Stimulated activated CD4-positive, alpha-beta T cell treated with anti-CD3 and anti-CD28 coated beads, Interleukin-12 subunit alpha, Interleukin-12 subunit beta, amount 100 ng/mL, for 4 hours (primary cell): ENCODE results near the gene TEN1.
A peak's percentile ranks its signal among the peaks of the same experiment; 100 is the strongest.

ENCODE experiments used
- DNase-seq: peaks from one replicate; pipeline ENCODE4 v3.0.0-alpha.2; 2020

TEN1 gene

DNA sequence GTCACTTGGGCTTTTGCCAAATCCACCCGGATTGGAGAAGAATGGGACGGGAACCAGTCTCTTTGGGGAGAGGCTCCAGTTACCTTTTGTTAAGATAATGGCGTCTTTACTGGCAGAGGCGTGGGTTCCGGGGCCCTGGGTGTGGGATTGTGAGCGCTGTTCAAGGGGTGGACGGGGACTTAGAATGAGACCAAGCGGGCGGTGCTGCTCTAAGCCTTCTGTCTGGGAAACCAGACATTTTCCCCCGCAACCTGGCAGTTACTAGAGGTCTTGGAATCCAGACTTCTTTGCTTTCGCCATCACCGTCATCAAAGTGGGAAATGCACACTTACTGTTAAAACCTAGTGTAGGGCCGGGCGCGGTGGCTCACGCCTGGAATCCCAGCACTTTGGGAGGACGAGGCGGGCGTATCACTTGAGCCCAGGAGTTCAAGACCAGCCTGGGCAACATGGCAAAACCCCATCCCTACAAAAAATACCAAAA lies 706 bp downstream of the TEN1 start:
- DNase-seq = no peak

DNA sequence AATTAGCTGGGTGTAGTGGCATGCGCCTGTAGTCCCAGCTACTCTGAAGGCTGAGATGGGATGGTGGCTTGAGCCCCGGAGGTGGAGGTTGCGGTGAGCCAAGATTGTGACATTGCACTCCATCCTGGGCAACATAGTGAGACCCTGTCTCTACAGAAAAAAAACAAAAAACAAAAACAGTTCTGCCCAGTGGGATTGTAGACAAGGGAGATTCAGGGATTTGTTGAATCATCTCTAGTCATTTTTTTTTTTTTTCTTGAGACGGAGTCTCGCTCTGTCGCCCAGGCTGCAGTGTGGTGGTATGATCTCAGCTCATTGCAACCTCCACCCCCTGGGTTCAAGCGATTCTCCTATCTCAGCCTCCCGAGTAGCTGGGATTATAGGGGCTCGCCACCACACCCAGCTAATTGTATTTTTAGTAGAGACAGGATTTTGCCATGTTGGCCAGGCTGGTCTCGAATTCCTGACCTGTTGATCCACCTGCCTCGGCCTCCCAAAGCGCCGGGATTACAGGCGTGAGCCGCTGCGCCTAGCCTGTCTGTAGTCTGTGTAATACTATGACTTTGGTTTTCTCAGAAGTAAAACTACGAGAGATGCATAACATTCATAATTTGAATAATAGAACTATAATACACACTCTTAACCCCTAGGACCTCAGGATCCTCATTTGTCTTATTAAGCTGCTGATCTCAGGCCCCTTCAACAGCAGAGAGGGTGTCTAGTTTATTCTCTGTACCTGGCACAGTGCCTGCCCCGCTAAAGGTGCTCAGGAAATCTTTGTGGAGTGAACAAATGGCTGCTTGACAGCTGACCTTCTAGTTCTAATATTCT lies 1.4 kb downstream of the TEN1 start:
- DNase-seq = no peak

DNA sequence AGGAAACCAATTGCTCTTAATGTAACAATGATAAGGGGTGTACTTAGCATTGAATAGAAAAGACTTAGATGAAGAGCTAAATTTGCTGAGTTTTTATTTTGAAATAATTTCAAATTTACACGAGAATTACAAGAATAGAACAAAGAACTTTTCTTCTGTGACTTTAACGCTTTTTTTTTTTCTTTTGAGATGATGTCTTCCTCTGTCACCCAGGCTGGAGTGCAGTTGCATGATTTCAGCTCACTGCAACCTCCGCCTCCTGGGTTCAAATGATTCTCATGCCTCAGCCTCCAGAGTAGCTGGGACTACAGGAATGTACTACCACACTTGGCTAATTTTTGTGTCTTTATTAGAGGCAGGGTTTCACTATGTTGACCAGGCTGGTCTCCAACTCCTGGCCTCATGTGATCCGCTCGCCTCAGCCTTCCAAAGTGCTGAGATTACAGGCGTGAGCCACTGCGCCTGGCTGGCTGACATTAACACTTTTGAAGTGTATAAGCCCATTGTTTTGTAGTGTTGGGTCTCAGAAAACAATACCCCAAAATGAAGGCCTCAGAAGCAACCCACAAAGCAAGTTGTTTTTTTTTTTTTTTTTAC lies 2.1 kb downstream of the TEN1 start:
- DNase-seq = no peak

DNA sequence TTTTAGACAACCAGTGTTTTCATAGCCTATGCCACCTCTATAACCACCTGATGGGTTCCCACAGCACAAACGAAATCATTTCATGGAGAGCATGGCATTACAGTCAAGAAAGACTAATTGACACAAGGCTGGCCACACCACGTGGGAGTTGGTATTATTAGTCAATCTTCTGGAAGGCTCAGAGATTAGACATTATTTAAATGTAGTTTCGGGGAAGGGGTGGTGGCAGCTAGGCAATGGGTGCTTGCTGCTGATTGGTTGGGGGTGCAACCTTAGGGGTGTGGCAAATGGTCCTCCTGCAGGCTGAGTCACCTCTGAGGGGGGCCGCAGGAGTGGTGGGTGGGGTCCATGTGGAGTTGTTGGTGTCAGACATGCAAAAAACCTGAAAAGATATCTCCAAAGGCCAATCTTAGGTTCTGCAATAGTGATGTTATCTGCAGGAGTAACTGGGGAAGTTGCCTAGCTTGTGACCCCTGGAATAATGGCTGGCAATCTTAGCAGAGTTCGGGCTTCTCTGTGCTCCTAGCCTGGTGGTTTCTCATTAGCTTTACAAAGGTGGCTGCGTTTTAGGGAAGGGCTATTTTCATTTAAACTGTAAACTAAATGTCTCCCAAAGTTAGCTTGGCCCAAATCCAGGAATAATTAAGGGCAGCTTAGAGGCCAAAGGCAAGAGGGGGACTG lies 4.6 kb downstream of the TEN1 start:
- DNase-seq = no peak

DNA sequence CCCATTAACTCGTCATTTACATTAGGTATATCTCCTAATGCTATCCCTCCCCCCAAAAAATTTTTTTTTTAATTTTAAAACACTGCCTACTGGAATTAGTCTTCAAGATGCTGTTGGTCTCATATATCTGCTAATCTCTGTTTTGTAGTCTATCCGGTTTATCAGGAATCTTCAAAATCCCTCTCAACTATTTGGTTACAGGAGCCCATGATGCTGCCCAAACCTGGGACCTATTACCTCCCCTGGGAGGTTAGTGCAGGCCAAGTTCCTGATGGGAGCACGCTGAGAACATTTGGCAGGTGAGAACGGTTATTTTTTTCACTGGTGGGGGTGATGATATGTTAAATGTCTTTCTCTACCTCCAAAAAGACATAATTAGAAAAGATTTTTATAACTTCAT lies 6.9 kb downstream of the TEN1 start:
- no peak for DNase-seq

DNA sequence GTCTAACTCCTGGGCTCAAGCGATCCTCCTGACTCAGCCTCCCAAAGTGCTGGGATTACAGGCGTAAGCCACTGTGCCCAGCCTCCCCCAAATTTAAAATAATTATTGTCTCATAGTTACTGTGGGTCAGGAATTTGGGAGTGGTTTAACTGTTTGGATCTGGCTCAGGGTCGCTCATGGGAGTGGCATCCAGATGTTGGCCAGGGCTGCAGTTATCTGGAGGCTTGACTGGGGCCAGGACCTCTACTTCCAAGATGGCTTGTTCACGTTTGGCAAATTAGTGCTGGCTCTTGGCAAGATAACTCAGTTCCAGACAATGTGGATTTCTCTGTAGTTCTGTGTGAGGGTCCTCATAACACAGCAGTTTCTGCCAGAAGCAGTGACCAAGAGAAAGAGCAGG lies 8.0 kb downstream of the TEN1 start:
- no peak for DNase-seq

DNA sequence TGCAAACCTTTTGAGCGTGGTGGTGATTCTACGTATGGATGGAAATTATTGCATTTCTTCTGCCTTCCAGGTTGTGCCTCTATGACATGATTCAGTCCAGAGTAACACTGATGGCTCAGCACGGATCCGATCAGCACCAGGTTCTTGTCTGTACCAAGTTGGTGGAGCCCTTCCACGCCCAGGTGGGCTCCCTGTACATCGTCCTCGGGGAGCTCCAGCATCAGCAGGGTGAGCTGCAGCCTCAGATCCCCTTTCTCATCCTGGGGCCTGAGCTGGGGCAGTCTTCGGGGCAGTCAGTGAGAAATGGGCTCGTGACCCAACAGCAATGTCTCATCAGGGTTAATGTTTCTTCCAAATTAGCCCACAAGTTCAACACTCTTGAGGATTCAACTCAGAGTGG lies 12.4 kb downstream of the TEN1 start:
- no peak for DNase-seq

DNA sequence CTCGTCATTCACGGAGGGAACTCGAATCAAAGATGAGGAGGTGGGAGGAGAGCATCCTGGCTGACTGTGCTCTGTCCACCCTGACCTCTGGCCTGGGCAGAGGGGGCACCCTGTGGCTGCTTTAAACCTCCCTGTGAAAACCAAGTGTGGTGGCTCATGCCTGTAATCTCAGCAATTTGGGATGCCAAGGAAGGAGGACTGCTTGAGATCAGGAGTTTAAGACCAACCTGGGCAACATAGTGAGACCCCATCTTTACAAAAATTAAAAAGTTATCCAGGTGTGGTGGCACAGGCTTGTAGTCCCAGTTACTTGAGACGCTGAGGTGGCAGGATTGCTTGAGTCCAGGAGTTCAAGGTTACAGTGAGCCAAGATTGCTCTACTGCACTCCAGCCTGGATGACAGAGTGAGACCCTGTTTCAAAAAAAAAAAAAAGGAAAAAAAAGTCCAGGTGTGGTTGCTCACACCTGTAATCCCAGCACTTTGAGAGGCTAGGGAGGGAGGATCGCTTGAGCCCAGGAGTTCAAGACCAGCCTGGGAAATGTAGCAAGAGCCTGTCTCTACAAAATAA lies 15.8 kb downstream of the TEN1 start:
- DNase-seq = no peak

DNA sequence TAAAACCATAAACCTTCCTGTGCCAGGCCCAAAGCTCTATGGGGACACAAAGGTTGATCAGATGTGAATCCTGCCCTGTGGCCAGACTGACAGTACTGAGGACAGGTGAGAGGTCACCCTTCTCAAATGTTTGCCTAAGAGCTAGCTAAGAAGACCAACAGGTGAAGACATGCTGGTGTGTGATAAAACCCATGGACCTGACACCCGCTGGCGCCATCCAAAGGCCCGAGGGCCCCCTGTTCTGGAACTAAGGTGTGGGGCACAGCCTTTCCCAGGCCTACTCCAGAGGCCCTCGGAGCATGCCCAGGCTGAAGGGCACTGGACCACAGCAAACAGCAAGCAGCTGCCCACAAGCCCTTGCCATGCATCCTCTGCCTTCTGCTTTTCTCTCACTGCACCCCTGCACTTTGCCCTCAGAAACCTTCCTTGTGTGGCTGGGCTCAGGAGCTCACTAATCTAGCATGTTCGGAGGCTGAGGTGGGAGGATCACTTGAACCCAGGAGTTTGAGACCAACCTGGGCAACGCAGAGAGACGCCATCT lies 16.4 kb downstream of the TEN1 start:
- no peak for DNase-seq

DNA sequence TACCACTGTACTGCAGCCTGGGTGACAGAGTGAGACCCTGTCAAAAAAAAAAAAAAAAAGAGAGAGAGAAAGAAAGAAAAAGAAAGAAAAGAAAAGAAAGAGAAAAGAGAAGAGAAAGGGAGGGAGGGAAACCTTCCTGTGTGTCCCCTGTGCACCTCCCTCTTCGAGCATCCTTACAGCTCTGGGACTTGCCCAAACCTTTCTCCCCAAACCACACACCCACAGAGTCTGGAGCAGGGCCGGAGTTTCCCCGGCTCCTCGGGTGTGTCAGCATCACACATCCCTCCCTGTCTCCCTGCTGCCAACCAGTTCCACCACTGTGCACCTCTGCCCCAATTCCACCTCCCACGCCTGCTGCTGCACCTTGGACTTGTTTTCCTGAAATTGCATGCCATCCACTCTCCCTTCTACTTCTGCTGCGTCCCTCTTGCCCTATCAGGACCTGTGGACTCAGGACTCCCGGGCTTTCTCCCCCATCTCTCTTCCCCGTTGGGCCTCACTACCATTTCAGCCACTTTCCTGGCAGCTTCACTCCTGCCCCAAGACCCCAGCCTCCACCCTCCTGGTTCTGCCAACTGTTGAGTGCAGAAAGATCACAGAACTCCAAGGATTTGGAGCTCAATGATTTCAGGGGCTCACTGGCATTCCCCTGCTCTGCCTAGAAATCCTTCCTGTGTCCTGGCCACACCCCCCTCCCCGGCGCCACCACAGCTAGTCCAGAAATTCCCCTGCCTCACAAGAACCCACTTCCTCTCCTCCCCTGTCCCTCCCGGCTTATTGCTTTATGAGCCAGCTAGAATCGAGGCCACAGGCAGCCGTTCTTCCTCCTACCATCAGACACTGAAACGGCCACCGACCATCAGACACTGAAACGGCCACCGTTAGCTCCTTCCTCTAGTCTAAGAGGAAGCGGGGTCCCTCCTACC lies 17.9 kb downstream of the TEN1 start:
- DNase-seq = no peak

DNA sequence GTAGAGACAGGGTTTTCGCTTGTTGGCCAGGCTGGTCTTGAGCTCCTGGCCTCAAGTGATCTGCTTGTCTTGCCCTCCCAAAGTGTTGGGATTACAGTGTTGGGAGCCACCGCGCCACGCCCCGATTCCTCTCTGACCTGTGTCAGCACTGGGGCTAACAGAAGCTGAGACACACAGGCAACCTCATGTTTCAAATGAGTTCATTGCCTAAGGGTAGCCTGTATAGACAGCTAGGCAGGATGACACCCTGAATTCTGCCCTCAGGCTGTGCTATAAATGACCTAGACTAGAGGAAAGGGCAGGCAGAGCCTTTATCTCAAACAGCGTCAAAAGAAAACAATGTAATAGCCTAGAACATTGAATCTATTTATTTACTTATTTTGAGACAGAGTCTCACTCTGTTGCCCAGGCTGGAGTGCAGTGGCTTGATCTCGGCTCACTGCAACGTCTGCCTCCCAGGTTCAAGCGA lies 19.3 kb downstream of the TEN1 start:
- no peak for DNase-seq

DNA sequence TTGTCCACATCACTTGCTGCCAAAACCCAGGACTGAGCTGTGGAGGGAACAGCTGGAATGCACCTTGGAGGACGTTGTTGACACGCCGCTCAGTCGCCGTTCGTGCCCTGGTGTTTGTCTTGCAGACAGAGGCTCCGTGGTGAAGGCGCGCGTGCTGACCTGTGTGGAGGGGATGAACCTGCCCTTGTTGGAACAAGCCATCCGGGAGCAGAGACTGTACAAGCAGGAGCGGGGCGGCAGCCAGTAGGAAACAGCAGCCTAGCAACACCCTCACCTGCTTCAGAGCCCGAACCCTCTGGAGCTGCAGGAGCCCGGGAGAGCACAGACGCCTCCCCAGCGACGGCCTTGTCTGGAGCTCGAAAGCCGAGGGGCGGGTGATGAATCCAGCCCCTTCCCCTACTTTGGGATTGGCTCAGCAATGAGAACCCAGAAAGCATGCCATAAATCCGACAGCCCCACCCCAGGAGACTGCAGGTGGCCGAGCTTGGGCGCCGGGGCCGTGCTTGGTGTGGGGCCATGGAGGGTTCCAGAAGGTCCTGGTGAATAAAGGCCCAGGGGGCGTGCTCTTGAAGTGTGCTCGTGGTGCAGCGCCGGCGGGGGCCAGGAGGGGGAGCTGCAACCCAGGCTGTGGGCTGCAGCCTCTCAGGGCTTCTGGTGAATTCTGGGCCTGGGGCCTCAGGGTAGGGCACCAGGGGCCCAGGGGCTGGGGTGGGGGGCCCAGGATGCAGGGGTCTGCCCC lies 21.1 kb downstream of the TEN1 start:
- peak; percentile 68 for DNase-seq

DNA sequence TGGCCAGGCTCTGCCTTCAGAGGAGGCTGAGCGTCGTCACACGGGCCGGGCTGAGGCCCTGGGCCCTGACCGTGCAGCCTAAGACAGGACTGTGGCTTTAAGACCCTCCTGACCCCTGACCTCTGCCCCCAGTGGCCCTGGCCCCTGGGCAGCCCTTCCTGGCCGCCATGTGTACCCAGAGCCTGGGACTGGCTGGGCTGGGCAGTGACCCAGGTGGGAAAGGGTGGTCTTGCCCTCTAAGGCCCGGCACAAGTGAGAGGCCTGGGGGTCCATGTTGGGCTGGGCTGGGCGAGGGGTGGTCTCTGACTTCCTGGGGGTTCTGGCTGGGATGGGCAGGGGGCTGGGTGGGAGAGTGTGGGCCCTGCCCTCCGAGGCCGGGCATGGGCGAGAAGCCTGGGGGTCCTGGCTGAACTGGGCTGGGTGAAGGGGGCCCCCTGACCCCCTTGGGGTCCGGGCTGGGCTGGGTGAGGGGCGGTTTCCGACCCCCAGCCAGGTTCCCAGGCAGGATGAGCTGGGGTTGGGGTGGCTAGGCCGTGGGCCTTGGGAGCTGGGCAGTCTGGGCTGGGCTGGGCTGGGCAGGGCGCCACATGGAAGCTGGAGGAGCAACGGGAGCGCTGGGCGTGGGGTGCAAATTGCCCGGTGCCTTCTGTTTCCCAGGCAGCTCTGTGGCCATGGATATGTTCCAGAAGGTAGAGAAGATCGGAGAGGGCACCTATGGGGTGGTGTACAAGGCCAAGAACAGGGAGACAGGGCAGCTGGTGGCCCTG lies 21.9 kb downstream of the TEN1 start, which contains the start of gene CDK3:
Gene CDK3 (plus strand): TSS at position 101 of the 767 bp plus-strand sequence. CDS start 571 bp downstream, at position 672.
- no peak for DNase-seq

DNA sequence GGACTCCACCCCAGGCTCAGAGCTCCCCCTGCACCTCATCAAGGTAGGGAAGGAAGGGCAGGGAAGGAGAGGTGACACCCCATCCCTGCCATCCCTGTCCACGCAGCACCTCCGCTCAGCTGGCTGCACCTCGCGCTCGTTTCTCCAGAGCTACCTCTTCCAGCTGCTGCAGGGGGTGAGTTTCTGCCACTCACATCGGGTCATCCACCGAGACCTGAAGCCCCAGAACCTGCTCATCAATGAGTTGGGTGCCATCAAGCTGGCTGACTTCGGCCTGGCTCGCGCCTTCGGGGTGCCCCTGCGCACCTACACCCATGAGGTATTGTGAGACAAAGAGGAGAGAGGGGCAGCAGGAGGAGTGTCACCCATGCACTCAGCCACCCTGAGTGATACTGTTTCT lies 23.1 kb downstream of the TEN1 start:
- DNase-seq = no peak

DNA sequence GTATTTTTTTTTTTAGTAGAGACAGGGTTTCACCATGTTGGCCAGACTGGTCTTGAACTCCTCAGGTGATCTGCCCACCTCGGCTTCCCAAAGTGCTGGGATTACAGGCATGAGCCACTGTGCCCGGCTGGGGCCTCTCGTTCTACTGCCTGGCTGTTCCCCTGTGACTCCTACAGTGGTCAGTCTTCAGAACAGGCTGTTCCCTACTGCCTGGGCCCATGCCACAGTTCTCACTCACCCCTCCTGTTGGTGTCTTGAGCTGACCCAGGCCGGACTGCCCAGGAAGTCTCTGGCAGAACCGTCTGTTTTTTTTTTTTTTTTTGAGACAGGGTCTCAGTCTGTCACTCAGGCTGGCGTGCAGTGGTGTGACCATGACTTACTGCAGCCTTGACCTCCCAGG lies 24.9 kb downstream of the TEN1 start:
- DNase-seq = no peak

DNA sequence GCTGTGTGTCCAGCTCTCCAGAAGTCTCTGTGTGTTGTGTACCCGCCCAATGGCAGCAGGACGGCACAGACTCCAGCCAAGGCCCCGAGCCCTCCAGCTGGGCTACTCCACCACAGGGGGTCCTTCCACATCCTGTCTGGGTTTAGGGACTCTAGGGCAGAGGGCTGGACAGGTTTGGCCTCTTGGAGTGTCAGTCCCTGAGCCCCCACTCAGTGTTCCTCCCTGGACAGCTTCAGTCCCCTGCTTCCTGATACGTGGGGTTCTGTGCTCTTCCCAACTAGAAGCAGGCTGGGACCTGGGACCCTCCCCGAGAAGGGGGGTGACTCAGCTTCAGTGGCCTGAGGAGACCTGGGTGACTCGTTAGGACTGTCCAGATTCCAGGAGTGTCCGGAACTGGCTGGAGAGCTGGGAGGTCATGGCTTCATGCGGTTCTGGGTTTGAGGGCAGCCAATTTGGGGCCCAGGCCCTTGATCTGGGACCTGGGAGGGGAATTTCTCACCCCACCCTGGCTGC lies 25.8 kb downstream of the TEN1 start:
- no peak for DNase-seq

DNA sequence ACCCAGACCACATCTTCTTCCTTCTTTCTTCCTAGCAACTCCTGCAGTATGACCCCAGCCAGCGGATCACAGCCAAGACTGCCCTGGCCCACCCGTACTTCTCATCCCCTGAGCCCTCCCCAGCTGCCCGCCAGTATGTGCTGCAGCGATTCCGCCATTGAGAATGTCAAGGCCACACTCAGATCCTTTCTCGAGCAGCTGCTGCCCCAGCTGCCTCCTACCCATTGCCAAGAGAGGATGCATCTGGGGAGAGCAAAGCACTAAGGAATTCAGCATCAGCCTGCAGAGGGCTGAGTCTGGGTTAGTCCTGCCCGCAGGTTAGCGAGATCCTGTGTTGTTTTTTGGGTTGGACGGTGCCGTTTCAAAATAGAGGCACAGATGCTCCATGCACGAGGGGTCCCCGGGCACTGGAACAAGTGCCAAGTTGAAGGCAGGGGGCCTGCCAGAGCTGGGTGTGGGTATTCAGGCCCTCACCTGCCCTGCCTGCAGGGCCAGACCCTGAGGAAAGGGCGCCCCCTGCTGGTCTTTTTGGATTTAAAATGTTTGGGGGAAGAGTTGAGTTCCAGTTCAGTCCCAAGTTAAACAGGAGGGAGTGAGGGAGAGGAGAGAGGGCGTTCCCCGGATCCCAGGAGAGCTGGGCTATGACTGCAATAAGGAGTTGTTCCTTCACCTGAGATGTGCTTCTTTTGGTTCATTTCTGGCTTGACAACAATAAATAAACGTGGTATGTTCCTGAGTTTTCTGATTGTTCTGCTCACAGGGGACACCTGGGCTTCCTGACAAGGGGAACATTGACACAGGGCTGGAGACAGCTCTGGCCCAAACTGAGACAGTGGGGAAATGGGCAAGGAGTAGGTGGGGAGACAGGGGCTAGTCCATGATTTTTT lies 26.5 kb downstream of the TEN1 start:
- DNase-seq = peak; percentile 85

DNA sequence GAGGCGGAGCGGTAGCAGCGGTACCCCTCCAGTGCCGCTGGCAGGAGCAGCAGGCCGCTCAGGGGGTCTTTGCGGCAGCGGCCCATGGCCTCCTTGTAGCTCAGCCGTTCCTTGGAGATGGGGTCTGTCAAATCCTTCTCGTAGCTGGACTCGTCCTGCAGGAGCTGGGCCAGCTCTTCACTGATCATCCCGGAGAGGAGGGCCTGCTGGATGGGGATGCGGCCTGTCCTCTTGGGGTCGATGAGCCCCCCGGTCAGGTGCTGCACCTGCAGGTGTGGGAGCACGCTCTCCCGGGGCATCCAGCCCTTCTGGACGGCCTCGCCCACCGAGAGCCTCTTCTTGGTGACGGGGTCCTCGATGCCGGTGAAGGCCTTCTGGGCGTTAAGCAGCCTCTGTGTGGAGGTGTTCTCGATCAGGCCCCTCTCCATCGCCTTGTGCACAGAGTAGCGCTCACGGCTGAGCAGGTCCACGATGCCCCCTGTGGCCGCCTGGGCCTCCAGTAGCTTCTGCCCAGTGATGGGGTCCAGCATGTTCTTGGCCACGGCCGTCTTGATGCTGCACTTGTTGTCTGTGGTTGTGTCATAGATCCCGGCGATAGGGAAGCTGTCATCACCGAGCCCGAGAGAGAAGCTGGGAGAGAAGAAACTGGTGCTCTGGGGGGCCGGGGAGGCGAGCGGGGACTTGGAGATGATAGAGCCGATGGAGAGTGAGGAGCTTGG lies 28.2 kb downstream of the TEN1 start:
- no peak for DNase-seq

DNA sequence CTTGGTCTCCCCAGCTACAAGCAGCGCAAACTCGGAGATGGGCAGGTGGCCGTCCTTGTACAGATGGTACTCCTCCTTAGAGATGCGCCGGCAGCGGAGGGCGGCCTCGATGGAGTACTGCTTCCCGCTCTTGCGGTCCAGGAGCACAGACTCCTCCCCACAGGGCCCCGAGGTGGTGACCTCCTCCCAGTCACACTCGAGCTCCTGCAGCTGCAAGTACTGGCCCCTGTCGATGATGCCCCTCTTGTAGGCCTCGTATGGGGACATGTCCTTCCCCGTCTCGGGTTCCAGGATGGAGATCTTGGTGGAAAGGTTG lies 28.8 kb downstream of the TEN1 start:
- DNase-seq = no peak
